H9 (cell line): ENCODE measurements around the gene IPO11. TPM values are rescaled to one million over a fixed set of nuclear protein-coding genes. Genes with fewer than 3 reads are reported as not detected.

Experiments
- DNase-seq: peaks from one replicate; pipeline ENCODE4 v3.0.0-alpha.2; 2017
- H2AFZ ChIP-seq: one replicate; pipeline ENCODE4 v1.6.1; 2013; ENCODE audit warnings: mild to moderate bottlenecking, low read length, control low read depth, moderate library complexity
- H2AK5ac ChIP-seq: 2 replicates; pipeline ENCODE4 v1.6.1; 2013; ENCODE audit warnings: low read length, control low read depth, mixed read lengths; ENCODE audit not compliant: insufficient read length
- H2BK120ac ChIP-seq: one replicate; pipeline ENCODE4 v1.6.1; 2013; ENCODE audit warnings: low read depth, mild to moderate bottlenecking, low read length, control low read depth, inconsistent platforms; ENCODE audit not compliant: poor library complexity, severe bottlenecking
- H2BK12ac ChIP-seq: 2 replicates; pipeline ENCODE4 v1.6.1; 2013; ENCODE audit warnings: low read length, control low read depth, mixed read lengths, low read depth; ENCODE audit not compliant: insufficient read length
- H2BK15ac ChIP-seq: 2 replicates; pipeline ENCODE4 v1.6.1; 2013; ENCODE audit warnings: low read depth, low read length, control low read depth
- H2BK20ac ChIP-seq: one replicate; pipeline ENCODE4 v1.6.1; 2013; ENCODE audit warnings: low read depth, mild to moderate bottlenecking, low read length, control low read depth, inconsistent platforms; ENCODE audit not compliant: poor library complexity, severe bottlenecking
- H2BK5ac ChIP-seq: 2 replicates; pipeline ENCODE4 v1.6.1; 2013; ENCODE audit warnings: low read length, control low read depth, mixed read lengths; ENCODE audit not compliant: insufficient read length
- H3K14ac ChIP-seq: 2 replicates; pipeline ENCODE4 v1.6.1; 2013; ENCODE audit warnings: low read length, control low read depth; ENCODE audit not compliant: insufficient read depth
- H3K18ac ChIP-seq: 2 replicates; pipeline ENCODE4 v1.6.1; 2013; ENCODE audit warnings: low read depth, mild to moderate bottlenecking, mixed read lengths, low read length, control low read depth; ENCODE audit not compliant: insufficient read length
- H3K23ac ChIP-seq: 2 replicates; pipeline ENCODE4 v1.6.1; 2013; ENCODE audit warnings: low read length, control low read depth, mixed read lengths, low read depth; ENCODE audit not compliant: insufficient read length
- H3K23me2 ChIP-seq: 2 replicates; pipeline ENCODE4 v1.6.1; 2013; ENCODE audit warnings: low read depth, mild to moderate bottlenecking, mixed read lengths, low read length, control low read depth; ENCODE audit not compliant: insufficient read length, poor library complexity, severe bottlenecking
- H3K27ac ChIP-seq: 2 replicates; pipeline ENCODE4 v1.5.1; 2013; ENCODE audit warnings: low read length, control low read depth, mixed read lengths, low read depth; ENCODE audit not compliant: insufficient read length
- H3K27me3 ChIP-seq: 2 replicates; pipeline ENCODE4 v1.6.1; 2013; ENCODE audit warnings: low read length, control low read depth, inconsistent platforms; ENCODE audit not compliant: insufficient read depth
- H3K4ac ChIP-seq: 2 replicates; pipeline ENCODE4 v1.6.1; 2013; ENCODE audit warnings: low read depth, mild to moderate bottlenecking, control low read depth, inconsistent platforms, low read length, moderate library complexity
- H3K4me1 ChIP-seq: 2 replicates; pipeline ENCODE4 v1.6.1; 2013; ENCODE audit warnings: low read length, control low read depth, inconsistent platforms; ENCODE audit not compliant: insufficient read depth
- H3K4me2 ChIP-seq: 2 replicates; pipeline ENCODE4 v1.6.1; 2013; ENCODE audit warnings: low read length, control low read depth, mixed read lengths; ENCODE audit not compliant: insufficient read length, insufficient read depth
- H3K56ac ChIP-seq: 2 replicates; pipeline ENCODE4 v1.6.1; 2013; ENCODE audit warnings: low read depth, mild to moderate bottlenecking, mixed read lengths, low read length, control low read depth; ENCODE audit not compliant: insufficient read length
- H3K79me1 ChIP-seq: 2 replicates; pipeline ENCODE4 v1.6.1; 2013; ENCODE audit warnings: low read depth, mild to moderate bottlenecking, moderate library complexity, low read length, control low read depth, inconsistent platforms; ENCODE audit not compliant: insufficient read depth, poor library complexity, severe bottlenecking
- H3K79me2 ChIP-seq: 2 replicates; pipeline ENCODE4 v1.6.1; 2013; ENCODE audit warnings: low read length, control low read depth, inconsistent platforms; ENCODE audit not compliant: insufficient read depth
- H3K9ac ChIP-seq: 2 replicates; pipeline ENCODE4 v1.6.1; 2013; ENCODE audit warnings: low read length, control low read depth, mixed read lengths; ENCODE audit not compliant: insufficient read length; ENCODE audit errors: extremely low read depth
- H3K9me3 ChIP-seq: one replicate; pipeline ENCODE4 v1.6.1; 2013; ENCODE audit warnings: low read depth, low read length, inconsistent platforms; ENCODE audit not compliant: control insufficient read depth
- H3T11ph ChIP-seq: one replicate; pipeline ENCODE4 v1.6.1; 2013; ENCODE audit warnings: mild to moderate bottlenecking, low read length, control low read depth, inconsistent platforms
- H4K20me1 ChIP-seq: one replicate; pipeline ENCODE4 v1.6.1; 2013; ENCODE audit not compliant: control insufficient read depth, insufficient read length, insufficient read depth
- H4K5ac ChIP-seq: 2 replicates; pipeline ENCODE4 v1.6.1; 2013; ENCODE audit warnings: low read depth, mild to moderate bottlenecking, mixed read lengths, low read length, control low read depth; ENCODE audit not compliant: insufficient read length
- H4K8ac ChIP-seq: replicated peaks from 2 replicates; pipeline ENCODE4 v1.6.1; 2013; ENCODE audit warnings: low read length, control low read depth, mixed read lengths, low read depth; ENCODE audit not compliant: insufficient read length
- H4K91ac ChIP-seq: 2 replicates; pipeline ENCODE4 v1.6.1; 2013; ENCODE audit warnings: low read depth, mild to moderate bottlenecking, moderate library complexity, mixed read lengths, low read length, control low read depth; ENCODE audit not compliant: insufficient read length
- H3K27ac Mint-ChIP-seq, 3 experiments: 2 replicates in 2 of 3; 3 replicates in 1 of 3; pipeline ENCODE4 v1.8.0; 2020 to 2021; ENCODE audit warnings: mixed read lengths in 3 of 3, mild to moderate bottlenecking in 1 of 3, moderate library complexity in 1 of 3
- H3K27me3 Mint-ChIP-seq: 2 replicates; pipeline ENCODE4 v1.8.0; 2021; ENCODE audit warnings: low read depth, mild to moderate bottlenecking, moderate library complexity, mixed read lengths
- H3K36me3 Mint-ChIP-seq, 3 experiments: 2 replicates in 2 of 3; 3 replicates in 1 of 3; pipeline ENCODE4 v1.8.0; 2020 to 2021; ENCODE audit warnings: low read depth in 3 of 3, mixed read lengths in 3 of 3; ENCODE audit not compliant: insufficient read depth in 1 of 3
- H3K4me1 Mint-ChIP-seq, 2 experiments: 2 replicates each; pipeline ENCODE4 v1.8.0; 2020; ENCODE audit warnings: mixed read lengths in 2 of 2
- H3K4me3 Mint-ChIP-seq, 2 experiments: 2 replicates in 1 of 2; 3 replicates in 1 of 2; pipeline ENCODE4 v1.8.0; 2020 to 2021; ENCODE audit warnings: mild to moderate bottlenecking in 2 of 2, mixed read lengths in 2 of 2, moderate library complexity in 1 of 2
- H3K9me3 Mint-ChIP-seq, 2 experiments: 2 replicates in 1 of 2; 3 replicates in 1 of 2; pipeline ENCODE4 v1.8.0; 2020; ENCODE audit warnings: mild to moderate bottlenecking in 2 of 2, mixed read lengths in 2 of 2, moderate library complexity in 1 of 2
- CTCF ChIP-seq: fragments of 200-600 bp; sonication (generic); conservative IDR thresholded peaks from 3 replicates; pipeline ENCODE4 v1.8.0; 2021; ENCODE audit warnings: antibody characterized with exemption, mild to moderate bottlenecking
- WGBS: extraction: QIAGEN DNeasy Blood & Tissue Kit; methylation state at CpG from one replicate; pipeline ENCODE4 v1.1.7; 2013; ENCODE audit warnings: missing lambda C conversion rate, low lambda C conversion rate, mixed read lengths; ENCODE audit not compliant: insufficient read length; ENCODE audit errors: extremely low coverage; 5-methylcytosine and 5-hydroxymethylcytosine counted together
- total RNA-seq: library from RNA; stranded (reverse); gene quantifications from 2 replicates; pipeline ENCODE4 v1.2.1, GENCODE V29; 2021

IPO11 gene
- total RNA-seq, 1 experiment from 2014 or later, result 63.0 TPM

DNA sequence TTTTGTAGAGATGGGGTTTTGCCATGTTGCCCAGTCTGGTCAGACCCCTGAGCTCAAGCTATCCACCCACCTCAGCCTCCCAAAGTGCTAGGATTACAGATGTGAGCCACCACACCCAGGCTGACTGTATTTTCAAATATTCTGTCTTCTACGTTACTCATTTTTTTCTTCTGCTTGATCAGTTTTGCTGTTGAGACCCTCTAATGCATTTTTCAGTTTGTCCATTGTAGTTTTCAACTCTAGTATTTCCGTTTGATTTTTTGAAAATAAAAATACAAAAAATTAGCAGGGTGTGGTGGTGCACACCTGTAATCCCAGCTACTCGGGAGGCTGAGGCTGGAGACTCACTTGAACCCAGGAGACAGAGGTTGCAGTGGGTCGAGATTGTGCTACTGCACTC, 155.6 kb downstream of the IPO11 start:
- no peak overlapping the region for H3T11ph ChIP-seq
- H3K9me3 Mint-ChIP-seq, result peaks cover 18 to 21% of the 10 kb centered on the region in 2 experiments
- H3K4me2 ChIP-seq, result no peak overlapping the region
- no peak overlapping the region for H2BK15ac ChIP-seq
- H4K5ac ChIP-seq, result no peak overlapping the region
- H3K9me3 ChIP-seq, result no peaks in the 10 kb centered on the region
- no peak overlapping the region for H3K27ac Mint-ChIP-seq
- no peaks in the 10 kb centered on the region for H3K79me1 ChIP-seq
- H2AFZ ChIP-seq, result no peak overlapping the region
- H3K4ac ChIP-seq, result no peak overlapping the region
- H2BK20ac ChIP-seq, result no peak overlapping the region
- no peak for DNase-seq
- no peaks in the 10 kb centered on the region for H3K27me3 Mint-ChIP-seq
- H3K23me2 ChIP-seq, result no peaks in the 10 kb centered on the region
- no peak for TF ChIP-seq CTCF
- peaks cover 15% of the 10 kb centered on the region in 2 experiments for H3K4me1 Mint-ChIP-seq
- H3K9ac ChIP-seq, result no peak overlapping the region
- no peak overlapping the region for H2BK12ac ChIP-seq
- H3K36me3 Mint-ChIP-seq, result peaks cover 32 to 39% (median 37%) of the 10 kb centered on the region in 3 experiments
- no peak overlapping the region for H3K4me3 Mint-ChIP-seq
- H4K8ac ChIP-seq, result no peak overlapping the region
- H3K27ac ChIP-seq, result no peak overlapping the region
- no peak overlapping the region for H3K14ac ChIP-seq
- H3K79me2 ChIP-seq, result no peaks in the 10 kb centered on the region
- H2AK5ac ChIP-seq, result no peak overlapping the region
- H3K56ac ChIP-seq, result no peak overlapping the region
- H2BK5ac ChIP-seq, result no peak overlapping the region
- H4K91ac ChIP-seq, result no peak overlapping the region
- H3K4me1 ChIP-seq, result no peaks in the 10 kb centered on the region; the same call in 1 of the 2 replicates
- WGBS, result no CpG with 5 or more reads among the region's 4 CpGs
- no peak overlapping the region for H2BK120ac ChIP-seq
- no peak overlapping the region for H3K18ac ChIP-seq
- no peaks in the 10 kb centered on the region for H3K27me3 ChIP-seq
- no peak overlapping the region for H3K23ac ChIP-seq
- H4K20me1 ChIP-seq, result no peaks in the 10 kb centered on the region
